ENCODE results near the gene JAZF1. TPM values are rescaled to one million over a fixed set of nuclear protein-coding genes. Genes with fewer than 3 reads are reported as not detected.

The JAZF1 gene
- total RNA-seq, 1 donor from 2014 or later = 3.6 TPM

GRCh38 chr7:28124413-28124812 lies 56.2 kb downstream of the JAZF1 start:
- DNase-seq (ENCODE audit: low read depth) = no peak
- H3K4me3 ChIP-seq (ENCODE audit: low read depth, low read length) = no peak overlapping the region
- no peak for TF ChIP-seq CTCF (conservative IDR thresholded peaks at IDR 0.05; ENCODE audit: low read depth, low read length)

GRCh38 chr7:28123752-28124151 lies 56.8 kb downstream of the JAZF1 start:
- no peak for DNase-seq (ENCODE audit: low read depth)
- no peak for TF ChIP-seq CTCF (conservative IDR thresholded peaks at IDR 0.05; ENCODE audit: low read depth, low read length)
- H3K4me3 ChIP-seq (ENCODE audit: low read depth, low read length) = no peak overlapping the region

GRCh38 chr7:28121496-28121895 lies 59.1 kb downstream of the JAZF1 start:
- DNase-seq (ENCODE audit: low read depth) = no peak
- no peak for TF ChIP-seq CTCF (conservative IDR thresholded peaks at IDR 0.05; ENCODE audit: low read depth, low read length)
- H3K4me3 ChIP-seq (ENCODE audit: low read depth, low read length) = no peak overlapping the region

- no peak overlapping the region for H3K4me3 ChIP-seq (ENCODE audit: low read depth, low read length)
- no peak for TF ChIP-seq CTCF (conservative IDR thresholded peaks at IDR 0.05; ENCODE audit: low read depth, low read length)
- DNase-seq (ENCODE audit: low read depth) = no peak
These were observed 64.6 kb downstream of the JAZF1 start for GRCh38 chr7:28116041-28116440.

GRCh38 chr7:28115261-28115660 lies 65.3 kb downstream of the JAZF1 start:
- no peak for DNase-seq (ENCODE audit: low read depth)
- no peak for TF ChIP-seq CTCF (conservative IDR thresholded peaks at IDR 0.05; ENCODE audit: low read depth, low read length)
- H3K4me3 ChIP-seq (ENCODE audit: low read depth, low read length) = no peak overlapping the region

- no peak for DNase-seq (ENCODE audit: low read depth)
- TF ChIP-seq CTCF (conservative IDR thresholded peaks at IDR 0.05; ENCODE audit: low read depth, low read length) = no peak
- H3K4me3 ChIP-seq (ENCODE audit: low read depth, low read length) = no peak overlapping the region
These were observed 66.5 kb downstream of the JAZF1 start for GRCh38 chr7:28114056-28114455.

- DNase-seq (ENCODE audit: low read depth) = no peak
- no peak overlapping the region for H3K4me3 ChIP-seq (ENCODE audit: low read depth, low read length)
- no peak for TF ChIP-seq CTCF (conservative IDR thresholded peaks at IDR 0.05; ENCODE audit: low read depth, low read length)
These were observed 67.6 kb downstream of the JAZF1 start for GRCh38 chr7:28112883-28113540.
